HG03432 (cell line): ENCODE results near the gene ITGAV.

Experiments used
- ATAC-seq: cut with Tn5 transposase; IDR thresholded peaks from one replicate; pipeline ENCODE4 v1.9.1; 2021; ENCODE audit warnings: mild to moderate bottlenecking, moderate library complexity; ENCODE audit not compliant: unreplicated experiment

Gene ITGAV

DNA sequence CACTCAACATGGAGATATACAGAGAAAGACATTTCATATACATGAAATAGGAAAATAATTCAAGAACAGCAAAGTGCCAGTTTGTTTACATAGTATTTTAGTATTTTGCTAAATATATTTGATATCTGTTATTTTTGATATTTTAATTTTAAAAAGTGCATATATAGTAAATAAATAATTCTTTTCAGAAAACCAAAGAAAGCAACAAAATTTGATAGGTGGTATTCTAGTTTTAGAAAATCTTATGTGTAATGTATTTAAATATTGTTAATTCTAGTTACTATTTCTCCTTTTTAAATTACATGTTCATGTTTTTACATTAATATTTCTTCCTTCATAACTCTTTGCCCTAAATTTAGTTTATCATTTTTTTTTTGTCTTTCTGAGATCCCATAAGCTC is 69.5 kb downstream of the ITGAV start:
- no peak for ATAC-seq

DNA sequence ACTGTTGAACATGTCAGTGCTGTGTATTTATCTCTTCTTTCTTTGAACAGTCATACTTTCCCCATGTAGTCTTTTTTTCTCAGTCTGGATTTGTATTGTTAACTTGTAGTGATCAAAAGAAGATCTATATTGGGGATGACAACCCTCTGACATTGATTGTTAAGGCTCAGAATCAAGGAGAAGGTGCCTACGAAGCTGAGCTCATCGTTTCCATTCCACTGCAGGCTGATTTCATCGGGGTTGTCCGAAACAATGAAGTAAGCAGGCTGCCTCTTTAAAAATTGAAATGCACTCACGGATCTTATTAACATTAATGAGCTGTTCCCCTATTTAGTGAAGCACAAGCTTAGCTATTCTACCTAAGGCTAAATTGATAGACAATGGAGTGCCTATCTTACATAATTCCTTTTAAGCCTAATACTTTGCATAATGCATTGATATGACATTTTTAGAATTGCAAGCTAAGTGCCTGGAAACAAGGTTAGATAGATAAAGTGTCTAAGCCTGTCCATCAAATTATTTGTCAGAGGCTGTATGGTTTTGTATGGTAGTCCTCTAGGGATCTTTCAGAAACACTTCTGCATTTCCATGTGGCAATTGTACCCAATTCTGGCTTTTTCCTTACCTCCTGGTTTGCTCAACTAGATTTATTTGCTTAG is 74.7 kb downstream of the ITGAV start:
- ATAC-seq: no peak

DNA sequence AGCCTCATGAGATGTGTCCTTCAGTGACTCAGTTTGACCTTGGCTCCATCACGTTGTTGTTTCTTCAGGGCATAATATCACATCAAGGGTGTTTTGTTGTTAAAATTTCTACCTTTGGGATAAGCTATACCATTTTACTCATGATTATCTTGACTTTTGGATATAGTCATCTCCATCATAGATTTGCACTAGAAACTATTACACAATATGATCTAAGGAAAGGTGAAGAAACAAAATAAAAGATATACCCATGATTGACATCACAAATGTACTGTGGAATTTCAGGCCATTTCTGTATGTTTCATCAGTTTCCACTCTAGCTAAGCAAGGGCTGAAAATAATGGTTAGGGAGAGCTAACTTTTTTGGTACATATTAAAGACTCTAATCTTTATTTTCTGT is 79.3 kb downstream of the ITGAV start:
- no peak for ATAC-seq

DNA sequence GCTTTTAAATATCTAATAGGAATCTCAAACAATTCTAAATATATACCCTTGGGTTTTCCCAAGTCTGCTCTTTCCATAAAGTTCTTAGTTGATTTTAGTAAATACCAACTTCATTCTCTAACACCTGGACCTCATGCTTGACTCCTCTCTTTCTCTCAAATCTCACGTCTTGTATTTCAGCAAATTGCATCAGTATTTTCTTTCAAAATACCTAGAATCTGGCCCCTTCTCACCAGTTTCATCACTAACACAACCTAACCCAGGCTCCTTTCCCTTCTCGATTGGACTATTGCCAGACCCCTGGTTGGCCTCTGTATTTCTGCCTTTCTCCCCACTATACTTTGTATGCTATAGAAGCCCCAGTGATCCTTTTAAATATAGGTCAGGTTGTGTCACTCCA is 81.0 kb downstream of the ITGAV start:
- ATAC-seq: no peak

GRCh38 chr2:186675380-186675779 is 85.5 kb downstream of the ITGAV start:
- ATAC-seq: no peak

DNA sequence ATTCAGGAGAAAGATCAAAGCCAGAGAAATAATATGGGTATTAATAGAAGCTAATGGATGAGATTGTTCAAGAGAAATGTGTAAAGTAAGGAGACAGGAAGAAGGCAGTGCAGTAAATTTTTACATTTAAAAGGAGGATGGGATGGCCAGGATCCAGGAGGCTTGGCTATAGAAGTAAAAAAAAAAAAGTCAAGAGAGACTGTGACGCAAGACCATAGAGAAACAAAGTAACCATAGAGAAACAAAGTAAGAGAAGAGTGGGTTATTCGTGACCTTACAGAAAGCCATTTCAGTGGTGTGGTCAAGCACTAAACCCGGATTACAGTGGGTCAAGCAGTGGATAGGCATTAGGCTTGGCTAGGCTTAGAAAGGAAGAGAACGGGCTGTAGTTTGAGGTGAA is 93.5 kb downstream of the ITGAV start:
- ATAC-seq: no peak

DNA sequence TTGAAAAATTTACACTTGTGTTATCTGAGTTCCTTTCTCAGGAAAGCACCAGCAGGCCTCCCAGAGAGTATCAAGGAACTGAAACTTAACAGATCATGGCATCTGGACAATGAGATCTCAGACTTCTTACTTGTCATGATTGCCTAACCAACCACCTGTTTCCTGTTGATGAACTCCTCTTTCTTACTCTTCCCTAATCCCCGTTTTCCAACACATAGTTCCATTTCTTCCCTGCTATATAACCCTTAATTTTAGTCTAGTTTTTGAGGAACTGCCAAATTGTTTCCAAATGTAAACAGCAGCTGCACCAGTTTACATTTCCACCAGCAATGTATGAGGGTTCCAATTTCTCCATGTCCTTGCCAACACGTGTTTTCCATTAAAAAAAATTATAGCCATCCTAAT is 98.0 kb downstream of the ITGAV start:
- no peak for ATAC-seq

- ATAC-seq: no peak
Observed at GRCh38 chr2:186688813-186689212, 99.0 kb downstream of the ITGAV start.

- no peak for ATAC-seq
Observed at GRCh38 chr2:186690786-186691185, 100.9 kb downstream of the ITGAV start.

DNA sequence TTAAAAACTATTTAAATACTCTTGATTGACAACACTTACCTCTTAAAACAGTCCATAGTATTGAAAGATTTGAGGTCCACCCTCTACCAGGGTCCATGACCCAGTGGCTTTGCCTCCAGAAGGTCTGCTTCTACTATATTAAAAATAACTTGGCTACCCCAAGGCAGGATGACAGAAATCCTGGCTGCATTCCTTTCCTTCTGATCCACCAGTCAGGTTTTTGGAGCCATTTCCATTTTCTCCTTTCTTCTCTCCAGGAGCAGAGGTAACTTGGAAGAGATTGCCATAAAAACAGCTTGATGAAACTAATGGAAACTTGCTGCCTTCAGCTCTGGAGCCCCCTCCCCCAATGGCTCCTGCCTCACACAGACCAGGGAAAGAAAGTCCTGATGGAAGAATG is 101.4 kb downstream of the ITGAV start:
- ATAC-seq: no peak

DNA sequence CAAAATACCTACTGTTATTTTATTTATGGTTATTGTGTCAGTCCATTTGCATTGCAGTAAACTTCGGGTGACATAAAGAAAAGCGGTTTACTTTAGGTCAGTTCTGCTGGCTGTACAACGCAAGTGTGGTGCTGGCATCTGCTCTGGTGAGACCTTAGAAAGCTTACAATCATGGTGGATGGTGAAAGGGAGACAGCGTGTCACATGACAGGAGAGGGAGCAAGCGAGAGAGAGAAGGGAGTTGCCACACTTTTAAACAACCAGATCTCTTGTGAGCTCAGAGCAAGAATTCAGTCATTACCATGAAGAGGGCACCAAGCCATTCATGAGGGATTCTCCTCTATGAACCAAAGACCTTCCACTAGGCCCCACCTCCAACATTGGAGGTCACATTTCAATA is 102.0 kb downstream of the ITGAV start:
- ATAC-seq: no peak

GRCh38 chr2:186693446-186693832 is 103.6 kb downstream of the ITGAV start:
- ATAC-seq: no peak

- no peak for ATAC-seq
Observed at GRCh38 chr2:186695081-186695756, 105.4 kb downstream of the ITGAV start.

DNA sequence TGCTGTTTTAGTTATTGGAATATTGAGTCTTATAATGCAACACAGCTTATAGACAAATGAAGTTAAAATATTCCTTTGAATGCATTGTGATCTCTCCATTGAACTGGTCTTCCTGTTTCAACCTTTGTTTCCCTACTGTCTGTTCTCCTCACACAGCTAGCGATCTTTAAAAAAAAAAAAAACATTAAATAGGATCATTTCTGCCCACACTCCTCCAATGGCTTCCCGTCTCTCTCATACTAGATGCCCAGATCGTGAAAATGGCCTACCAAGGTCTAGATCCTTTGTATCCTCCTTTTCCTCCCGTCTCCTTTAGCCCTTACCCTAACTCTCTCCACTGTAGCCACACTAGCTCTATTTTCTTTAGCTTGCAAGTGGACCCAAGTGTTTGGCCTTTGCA is 106.4 kb downstream of the ITGAV start:
- ATAC-seq: no peak

DNA sequence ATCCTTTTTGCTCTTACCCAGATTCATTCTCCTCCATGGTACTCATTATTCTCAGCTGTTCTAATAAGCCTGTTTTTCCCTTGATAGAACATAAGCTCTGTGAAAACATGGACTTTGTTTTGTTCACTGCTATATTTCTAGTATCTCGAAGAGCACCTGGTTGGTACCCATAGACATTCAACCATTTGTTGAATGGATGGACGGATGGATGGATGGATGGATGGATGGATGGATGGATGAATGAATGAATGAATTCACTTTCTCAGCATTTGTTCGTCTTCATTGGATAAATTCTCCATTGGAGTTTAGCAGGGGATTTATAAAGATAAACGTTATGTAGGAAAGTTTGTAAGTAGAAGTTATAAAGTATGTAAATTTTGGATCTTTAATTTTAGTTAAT is 106.9 kb downstream of the ITGAV start:
- ATAC-seq: no peak

DNA sequence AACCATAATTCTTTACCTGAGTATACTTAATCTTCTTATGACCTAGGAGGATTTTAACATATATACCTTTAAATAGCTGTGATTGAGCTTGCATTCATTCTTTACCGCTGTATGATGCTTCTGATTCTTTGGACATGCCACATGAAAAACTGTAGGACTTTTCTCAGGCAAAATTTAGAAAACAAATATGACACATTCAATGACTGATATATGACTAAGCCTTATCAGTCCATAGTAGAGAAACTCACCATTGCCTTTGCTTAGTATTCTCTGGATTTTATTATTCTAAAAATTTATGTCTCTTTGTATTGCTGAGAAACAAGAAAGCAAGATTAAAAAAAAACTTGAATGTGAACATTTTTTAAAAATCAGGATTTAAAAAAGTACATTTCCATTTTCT is 107.7 kb downstream of the ITGAV start:
- ATAC-seq: no peak

GRCh38 chr2:186699742-186700141 is 109.9 kb downstream of the ITGAV start:
- no peak for ATAC-seq

DNA sequence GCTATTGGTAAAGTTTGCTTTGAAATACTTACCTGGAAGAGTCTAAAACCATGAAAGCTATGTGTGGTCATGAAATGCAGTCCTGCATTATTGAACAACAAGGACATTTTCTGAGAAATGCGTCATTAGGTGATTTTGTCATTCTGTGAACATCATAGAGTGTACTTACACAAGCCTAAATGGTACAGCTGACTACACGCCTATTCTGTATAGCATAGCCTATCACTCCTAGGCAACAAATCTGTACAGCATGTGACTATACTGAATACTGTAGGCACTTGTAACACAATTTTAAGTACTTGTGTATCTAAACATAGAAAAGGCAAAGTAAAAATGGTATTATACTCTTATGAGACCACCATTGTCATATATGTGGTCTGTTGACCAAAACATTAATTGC is 112.2 kb downstream of the ITGAV start:
- ATAC-seq: no peak

DNA sequence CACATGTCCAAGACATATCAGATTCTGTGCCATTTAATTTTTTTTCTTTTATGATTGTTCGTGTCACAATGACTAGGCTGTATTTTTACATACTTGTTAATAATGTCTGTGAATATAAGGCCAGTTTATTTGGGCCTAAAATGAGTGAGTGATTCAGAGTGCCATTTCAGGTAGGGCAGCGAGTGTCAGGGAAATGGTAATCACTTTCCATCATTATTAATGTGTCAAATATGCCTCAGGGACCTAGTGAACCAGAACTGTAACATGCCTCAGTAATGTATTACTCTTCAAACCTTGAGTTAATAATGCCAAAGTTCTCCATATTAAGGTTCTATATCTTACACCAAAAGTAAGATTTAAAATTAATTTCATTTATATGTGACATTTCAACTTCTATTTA is 112.6 kb downstream of the ITGAV start:
- ATAC-seq: no peak

DNA sequence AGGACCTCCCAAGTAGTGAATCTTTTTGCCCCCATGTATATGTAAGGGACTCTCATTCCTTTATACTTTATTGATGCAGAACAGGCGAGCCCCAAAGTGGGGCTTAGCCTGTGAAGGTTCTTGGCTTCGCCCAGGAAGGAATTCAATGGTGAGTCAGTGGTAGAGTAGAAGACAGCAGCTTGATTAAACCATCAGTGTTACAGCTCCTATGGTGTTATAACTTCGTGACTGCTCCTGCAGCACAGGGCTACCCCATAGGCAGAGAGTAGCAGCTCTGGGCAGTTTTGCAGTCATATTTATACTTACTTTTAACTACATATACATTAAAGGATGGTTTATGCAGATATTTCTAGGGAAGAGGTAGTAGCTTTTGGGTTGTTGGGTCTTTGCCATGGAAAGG is 115.0 kb downstream of the ITGAV start:
- no peak for ATAC-seq

- ATAC-seq: no peak
Observed at GRCh38 chr2:186709529-186710450, 119.9 kb downstream of the ITGAV start.

DNA sequence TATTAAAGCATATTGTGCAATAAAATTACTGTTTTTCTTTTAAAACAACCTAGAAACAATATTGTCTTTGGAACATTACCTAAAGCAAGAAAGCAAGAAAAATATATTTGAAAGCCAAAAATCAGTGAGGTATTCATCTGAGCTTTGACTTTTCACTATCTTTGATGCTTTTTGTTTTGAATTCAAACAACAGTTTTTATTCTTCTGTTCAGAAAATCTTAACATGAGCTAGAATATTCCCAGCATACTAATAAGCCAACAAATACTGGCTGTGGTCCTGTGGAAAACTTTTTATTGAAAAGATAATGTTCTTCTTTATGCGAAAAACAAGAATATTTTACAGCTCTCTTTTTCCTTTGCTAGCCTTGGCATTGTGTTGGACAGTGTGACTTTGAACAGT is 123.8 kb downstream of the ITGAV start:
- no peak for ATAC-seq
